ENCODE data around the gene SLX1A.
"Not testable (repeated sequence)": the region's sequence is repeated elsewhere in the genome, so short reads cannot be mapped to it uniquely, and the experiment has no call there.

SLX1A gene

GRCh38 chr16:30187971-30188561 lies 5.6 kb upstream of the SLX1A start:
- DNase-seq: no peak
- TF ChIP-seq POLR2A (IDR thresholded peaks at IDR 0.05; ENCODE audit: low read length): no peak
- no peak for TF ChIP-seq GATA1 (IDR thresholded peaks at IDR 0.05; ENCODE audit: low read depth, low read length)

- not testable (repeated sequence) for DNase-seq
Measured at GRCh38 chr16:30191158-30191557, 2.5 kb upstream of the SLX1A start.

GRCh38 chr16:30193098-30193497 lies 577 bp upstream of the SLX1A start:
- not testable (repeated sequence) for DNase-seq

GRCh38 chr16:30194172-30194925 lies 674 bp downstream of the SLX1A start:
- DNase-seq: not testable (repeated sequence)

- DNase-seq: not testable (repeated sequence)
Measured at GRCh38 chr16:30197001-30197400, 3.3 kb downstream of the SLX1A start.

GRCh38 chr16:30199049-30199448 lies 5.4 kb downstream of the SLX1A start, which contains the start of gene SULT1A3:
Gene SULT1A3, plus strand, starts transcription at chr16:30199255. Its CDS starts 1,474 bp downstream, at chr16:30200729.
- DNase-seq: not testable (repeated sequence)

GRCh38 chr16:30199608-30200343 lies 6.1 kb downstream of the SLX1A start:
- not testable (repeated sequence) for DNase-seq

- not testable (repeated sequence) for DNase-seq
Measured at GRCh38 chr16:30205541-30206236, 12.0 kb downstream of the SLX1A start.

GRCh38 chr16:30206252-30206651 lies 12.6 kb downstream of the SLX1A start:
- not testable (repeated sequence) for DNase-seq

GRCh38 chr16:30207063-30207704 lies 13.5 kb downstream of the SLX1A start:
- not testable (repeated sequence) for DNase-seq

GRCh38 chr16:30209032-30209431 lies 15.4 kb downstream of the SLX1A start:
- not testable (repeated sequence) for DNase-seq

- DNase-seq: not testable (repeated sequence)
Measured at GRCh38 chr16:30211414-30211813, 17.7 kb downstream of the SLX1A start.

GRCh38 chr16:30217082-30217481 lies 23.4 kb downstream of the SLX1A start:
- DNase-seq: not testable (repeated sequence)

All from erythroblast (primary cell).